A549 (cell line): ENCODE results near the gene PDE3A. TPM values are rescaled to one million over a fixed set of nuclear protein-coding genes. Genes with fewer than 3 reads are reported as not detected.

ENCODE experiments used
- ATAC-seq, 2 experiments: fragments of 200-7000 bp in 1 of 2; fragments of >200 bp in 1 of 2; cut with Nextera tagmentation in 1 of 2; cut with Tn5 transposase in 1 of 2; 3 replicates each; pipeline versions ENCODE4 v1.8.0 to v1.9.1; 2018 to 2020; ENCODE audit warnings: mild to moderate bottlenecking in 1 of 2, moderate library complexity in 1 of 2
- CTCF ChIA-PET: fragments of 300-600 bp; sonication (Branson Sonifier 250); formaldehyde crosslinking; extraction: SDS; loops from one replicate; lab custom pipeline; 2021; ENCODE audit warnings: antibody characterized with exemption, inconsistent platforms; lab: Yijun Ruan, JAX
- POLR2A ChIA-PET: fragments of 350-600 bp; formaldehyde crosslinking; extraction: SDS; loops from one replicate; lab custom pipeline; 2021; ENCODE audit warnings: antibody characterized with exemption, inconsistent platforms; lab: Yijun Ruan, JAX
- DNase-seq, 2 experiments: peaks; one replicate each; pipeline versions ENCODE4 v3.0.0 to v3.0.0-alpha.2; 2011 to 2016; ENCODE audit warnings: low read depth in 1 of 2, low spot score in 1 of 2
- FAIRE-seq: peaks from 2 replicates; lab custom pipeline; 2011; peaks lifted over from hg19 to GRCh38; lab: Jason Lieb, UNC
- H3K27ac ChIP-seq, 2 experiments: fragments of >200 bp; sonication (Bioruptor Twin); formaldehyde crosslinking; 3 replicates each; pipeline ENCODE4 v1.5.1; 2016 to 2017
- H3K4me1 ChIP-seq: fragments of >200 bp; sonication (Bioruptor Twin); formaldehyde crosslinking; 3 replicates; pipeline ENCODE4 v1.6.1; 2016
- H3K4me2 ChIP-seq: fragments of >200 bp; sonication (Bioruptor Twin); formaldehyde crosslinking; 3 replicates; pipeline ENCODE4 v1.6.1; 2016
- H3K4me3 ChIP-seq: fragments of >200 bp; sonication (Bioruptor Twin); formaldehyde crosslinking; 3 replicates; pipeline ENCODE4 v1.5.1; 2016
- H3K9me3 ChIP-seq: fragments of >200 bp; sonication (Bioruptor Twin); formaldehyde crosslinking; 3 replicates; pipeline ENCODE4 v1.6.1; 2016
- CEBPB ChIP-seq, 2 experiments: fragments of >200 bp in 1 of 2; sonication (Bioruptor Twin) in 1 of 2; formaldehyde crosslinking in 1 of 2; IDR thresholded peaks; 2 replicates each; pipeline ENCODE4 v1.6.1; 2012 to 2016
- EHF ChIP-seq: fragments of 250-450 bp; sonication (Bioruptor Pico); IDR thresholded peaks from 2 replicates; pipeline ENCODE4 v1.5.0; 2020; ENCODE audit warnings: mild to moderate bottlenecking
- EHMT2 ChIP-seq: fragments of 200-600 bp; sonication (generic); IDR thresholded peaks from 2 replicates; pipeline ENCODE4 v1.6.1; 2016; ENCODE audit warnings: antibody characterized with exemption, low read depth, mild to moderate bottlenecking, moderate library complexity
- FOSL2 ChIP-seq, 2 experiments: fragments of 450-650 bp in 1 of 2; fragments of >200 bp in 1 of 2; sonication (Bioruptor Twin) in 1 of 2; formaldehyde crosslinking; IDR thresholded peaks; 2 replicates each; pipeline versions ENCODE4 v1.5.0 to v1.6.1; 2016 to 2020; ENCODE audit warnings: mild to moderate bottlenecking in 1 of 2, moderate library complexity in 1 of 2
- HEYL ChIP-seq: fragments of 250-450 bp; sonication (Bioruptor Pico); IDR thresholded peaks from 2 replicates; pipeline ENCODE4 v1.8.0; 2021; ENCODE audit warnings: mild to moderate bottlenecking, moderate library complexity
- KDM5A ChIP-seq: fragments of 200-600 bp; sonication (generic); IDR thresholded peaks from 2 replicates; pipeline ENCODE4 v1.6.1; 2016; ENCODE audit warnings: antibody characterized with exemption, mild to moderate bottlenecking
- NFE2L2 ChIP-seq: fragments of 150-350 bp; conservative IDR thresholded peaks from 2 replicates; pipeline ENCODE4 v1.6.1; 2014; ENCODE audit warnings: low read length
- NPAS2 ChIP-seq: fragments of 250-450 bp; sonication (Bioruptor Pico); IDR thresholded peaks from 2 replicates; pipeline ENCODE4 v1.8.0; 2022; ENCODE audit warnings: mild to moderate bottlenecking, moderate library complexity, borderline replicate concordance
- NR3C1 ChIP-seq: fragments of >200 bp; sonication (Bioruptor Twin); formaldehyde crosslinking; IDR thresholded peaks from 3 replicates; pipeline ENCODE4 v1.6.1; 2017
- RAD21 ChIP-seq, 2 experiments: fragments of >200 bp in 1 of 2; sonication (Bioruptor Twin) in 1 of 2; formaldehyde crosslinking in 1 of 2; IDR thresholded peaks in 1 of 2; conservative IDR thresholded peaks in 1 of 2; 2 replicates in 1 of 2; 3 replicates in 1 of 2; pipeline ENCODE4 v1.6.1; 2012 to 2018; ENCODE audit warnings: inconsistent platforms in 1 of 2
- SMC3 ChIP-seq: fragments of >200 bp; sonication (Bioruptor Twin); formaldehyde crosslinking; IDR thresholded peaks from 3 replicates; pipeline ENCODE4 v1.6.1; 2018; ENCODE audit warnings: inconsistent platforms
- ZFP36 ChIP-seq: fragments of 450-650 bp; IDR thresholded peaks from 2 replicates; pipeline ENCODE4 v1.6.1; 2014; ENCODE audit warnings: borderline replicate concordance; ENCODE audit not compliant: partially characterized antibody
- ZNF302 ChIP-seq: fragments of 250-450 bp; sonication (Bioruptor Pico); IDR thresholded peaks from 2 replicates; pipeline ENCODE4 v1.9.0; 2021; ENCODE audit warnings: inconsistent platforms, mild to moderate bottlenecking, moderate library complexity
- WGBS: methylation state at CpG from one replicate; pipeline ENCODE4 v1.1.6; 2017; ENCODE audit errors: missing lambda C conversion rate; 5-methylcytosine and 5-hydroxymethylcytosine counted together
- polyA plus RNA-seq, 4 experiments: library from polyadenylated mRNA; depleted of rRNA in 3 of 4; stranded (reverse); fragments of >200 nt; fragmentation: RNase III in 1 of 4; extraction: RNeasy Plus Mini Kit Qiagen cat#74134 plus additional on column Dnase treatment in 1 of 4; gene quantifications; 2 replicates in 3 of 4; 3 replicates in 1 of 4; pipeline ENCODE4 v1.2.3, GENCODE V29; 2011 to 2017
- TF ChIP-seq, protein P1 (sequence below): fragments of >200 bp; sonication (Bioruptor Twin); formaldehyde crosslinking; IDR thresholded peaks from 3 replicates; pipeline ENCODE4 v1.5.1; 2016
- TF ChIP-seq, protein P2 (sequence below): fragments of >200 bp; sonication (Bioruptor Twin); formaldehyde crosslinking; IDR thresholded peaks from 2 replicates; pipeline ENCODE4 v1.6.1; 2016
- TF ChIP-seq, protein P3 (sequence below): IDR thresholded peaks from 2 replicates; pipeline ENCODE4 v1.6.1; 2012
- TF ChIP-seq, protein P4 (sequence below): IDR thresholded peaks from 2 replicates; pipeline ENCODE4 v1.6.1; 2012
- TF ChIP-seq, protein P5 (sequence below): IDR thresholded peaks from 2 replicates; pipeline ENCODE4 v1.6.1; 2012; ENCODE audit warnings: low read depth, borderline replicate concordance

PDE3A gene
- polyA plus RNA-seq, 2 of the 4 experiments (the other 2 are of a cell fraction) = 7.6 to 12.7 TPM

DNA sequence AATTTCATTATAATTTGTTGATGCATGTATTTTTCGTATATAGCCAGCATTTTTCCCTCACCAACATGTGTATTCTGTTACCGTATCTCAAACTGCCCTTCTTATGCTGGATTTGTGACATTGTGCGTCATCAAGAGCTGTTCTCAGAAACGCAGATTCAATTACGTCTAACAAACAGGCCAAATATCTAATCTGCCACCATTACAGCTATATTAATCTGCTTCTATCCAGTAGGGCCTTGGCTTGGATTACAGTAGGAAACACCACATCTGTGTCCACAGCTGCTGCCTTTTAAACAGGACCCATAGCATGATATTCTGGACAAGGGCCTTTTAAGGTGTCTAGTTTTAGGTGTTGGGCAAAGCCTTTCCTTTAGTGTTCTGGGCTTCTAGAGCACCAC is 140.6 kb downstream of the PDE3A start:
- CTCF ChIA-PET = interaction anchor here (0.5 to 1.7 kb wide), 3 partner anchors 15 to 32 kb away, joined by 3 to 5 read pairs (median 4); no protein-coding TSS in a partner anchor

DNA sequence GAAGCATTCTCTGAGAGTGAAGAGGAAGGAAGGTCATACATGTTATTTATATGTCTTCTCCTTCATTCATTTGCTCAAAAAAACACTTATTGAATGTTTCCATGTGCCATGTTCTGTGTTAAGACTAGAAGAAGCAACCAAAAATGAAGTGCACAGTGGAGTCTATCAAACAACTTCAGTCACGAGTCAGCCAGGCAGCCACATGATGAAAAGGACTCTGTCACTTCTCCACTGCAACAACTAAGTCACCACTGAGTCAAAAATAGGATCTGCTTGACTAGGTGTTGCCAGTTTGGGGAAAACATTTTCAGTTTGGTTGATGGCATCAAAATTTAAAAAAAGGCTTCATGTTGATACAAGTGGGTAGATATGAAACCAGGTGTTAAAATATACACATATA is 142.5 kb downstream of the PDE3A start:
- ATAC-seq (no peak), FAIRE-seq (no peak), DNase-seq (no peak)
- CTCF ChIA-PET = no interaction called here
- 88% methylated on average over 1 of the region's 1 CpG for WGBS
- Histone ChIP-seq H3K9me3 (no peaks in the 10 kb centered on the region), H3K27ac (peak overlapping the region; percentile 74 to 78; a peak in 5 of 6 replicates), H3K4me3 (no peak overlapping the region), H3K4me1 (peaks cover 48% of the 10 kb centered on the region), H3K4me2 (no peak overlapping the region)
- no peak for TF ChIP-seq KDM5A
- POLR2A ChIA-PET = no interaction called here

More for the DNA sequence above, 140.6 kb downstream of the PDE3A start:
- Histone ChIP-seq H3K4me3 (no peak overlapping the region), H3K27ac (peak overlapping the region; percentile 78 to 87), H3K9me3 (no peaks in the 10 kb centered on the region)
- POLR2A ChIA-PET = no interaction called here
- TF ChIP-seq NR3C1 (no peak), SMC3 (no peak), ZFP36 (no peak), EHMT2 (no peak), CEBPB (IDR thresholded peaks at IDR 0.05) (no peak), NPAS2 (no peak), FOSL2 (IDR thresholded peaks at IDR 0.05) (no peak), FOSL2 (CRISPR knock-in tag; IDR thresholded peaks at IDR 0.05) (no peak), ZNF302 (CRISPR knock-in tag) (no peak), RAD21 (conservative IDR thresholded peaks at IDR 0.05 in 1 of 2, IDR thresholded peaks at IDR 0.05 in 1 of 2) (no peak), NFE2L2 (no peak), EHF (CRISPR knock-in tag) (no peak)
- TF ChIP-seq, protein P1, sequence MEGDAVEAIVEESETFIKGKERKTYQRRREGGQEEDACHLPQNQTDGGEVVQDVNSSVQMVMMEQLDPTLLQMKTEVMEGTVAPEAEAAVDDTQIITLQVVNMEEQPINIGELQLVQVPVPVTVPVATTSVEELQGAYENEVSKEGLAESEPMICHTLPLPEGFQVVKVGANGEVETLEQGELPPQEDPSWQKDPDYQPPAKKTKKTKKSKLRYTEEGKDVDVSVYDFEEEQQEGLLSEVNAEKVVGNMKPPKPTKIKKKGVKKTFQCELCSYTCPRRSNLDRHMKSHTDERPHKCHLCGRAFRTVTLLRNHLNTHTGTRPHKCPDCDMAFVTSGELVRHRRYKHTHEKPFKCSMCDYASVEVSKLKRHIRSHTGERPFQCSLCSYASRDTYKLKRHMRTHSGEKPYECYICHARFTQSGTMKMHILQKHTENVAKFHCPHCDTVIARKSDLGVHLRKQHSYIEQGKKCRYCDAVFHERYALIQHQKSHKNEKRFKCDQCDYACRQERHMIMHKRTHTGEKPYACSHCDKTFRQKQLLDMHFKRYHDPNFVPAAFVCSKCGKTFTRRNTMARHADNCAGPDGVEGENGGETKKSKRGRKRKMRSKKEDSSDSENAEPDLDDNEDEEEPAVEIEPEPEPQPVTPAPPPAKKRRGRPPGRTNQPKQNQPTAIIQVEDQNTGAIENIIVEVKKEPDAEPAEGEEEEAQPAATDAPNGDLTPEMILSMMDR = no peak
- TF ChIP-seq, protein P2, sequence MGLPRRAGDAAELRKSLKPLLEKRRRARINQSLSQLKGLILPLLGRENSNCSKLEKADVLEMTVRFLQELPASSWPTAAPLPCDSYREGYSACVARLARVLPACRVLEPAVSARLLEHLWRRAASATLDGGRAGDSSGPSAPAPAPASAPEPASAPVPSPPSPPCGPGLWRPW = no peak
- TF ChIP-seq, protein P3, sequence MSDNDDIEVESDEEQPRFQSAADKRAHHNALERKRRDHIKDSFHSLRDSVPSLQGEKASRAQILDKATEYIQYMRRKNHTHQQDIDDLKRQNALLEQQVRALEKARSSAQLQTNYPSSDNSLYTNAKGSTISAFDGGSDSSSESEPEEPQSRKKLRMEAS = no peak
- TF ChIP-seq, protein P4, sequence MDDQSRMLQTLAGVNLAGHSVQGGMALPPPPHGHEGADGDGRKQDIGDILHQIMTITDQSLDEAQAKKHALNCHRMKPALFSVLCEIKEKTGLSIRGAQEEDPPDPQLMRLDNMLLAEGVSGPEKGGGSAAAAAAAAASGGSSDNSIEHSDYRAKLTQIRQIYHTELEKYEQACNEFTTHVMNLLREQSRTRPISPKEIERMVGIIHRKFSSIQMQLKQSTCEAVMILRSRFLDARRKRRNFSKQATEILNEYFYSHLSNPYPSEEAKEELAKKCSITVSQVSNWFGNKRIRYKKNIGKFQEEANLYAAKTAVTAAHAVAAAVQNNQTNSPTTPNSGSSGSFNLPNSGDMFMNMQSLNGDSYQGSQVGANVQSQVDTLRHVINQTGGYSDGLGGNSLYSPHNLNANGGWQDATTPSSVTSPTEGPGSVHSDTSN = no peak
- TF ChIP-seq, protein P5, sequence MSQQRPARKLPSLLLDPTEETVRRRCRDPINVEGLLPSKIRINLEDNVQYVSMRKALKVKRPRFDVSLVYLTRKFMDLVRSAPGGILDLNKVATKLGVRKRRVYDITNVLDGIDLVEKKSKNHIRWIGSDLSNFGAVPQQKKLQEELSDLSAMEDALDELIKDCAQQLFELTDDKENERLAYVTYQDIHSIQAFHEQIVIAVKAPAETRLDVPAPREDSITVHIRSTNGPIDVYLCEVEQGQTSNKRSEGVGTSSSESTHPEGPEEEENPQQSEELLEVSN = no peak
- TF ChIP-seq, all 56 proteins: peak for 0
- ATAC-seq (peak in 1 of 2 experiments; percentile 22; a peak in 1 of 6 replicates), FAIRE-seq (no peak), DNase-seq (no peak)
- Histone ChIP-seq H3K4me2 (peak overlapping the region; percentile 41), H3K4me1 (peaks cover 65% of the 10 kb centered on the region)
- 86% methylated on average over 5 of the region's 5 CpGs for WGBS

DNA sequence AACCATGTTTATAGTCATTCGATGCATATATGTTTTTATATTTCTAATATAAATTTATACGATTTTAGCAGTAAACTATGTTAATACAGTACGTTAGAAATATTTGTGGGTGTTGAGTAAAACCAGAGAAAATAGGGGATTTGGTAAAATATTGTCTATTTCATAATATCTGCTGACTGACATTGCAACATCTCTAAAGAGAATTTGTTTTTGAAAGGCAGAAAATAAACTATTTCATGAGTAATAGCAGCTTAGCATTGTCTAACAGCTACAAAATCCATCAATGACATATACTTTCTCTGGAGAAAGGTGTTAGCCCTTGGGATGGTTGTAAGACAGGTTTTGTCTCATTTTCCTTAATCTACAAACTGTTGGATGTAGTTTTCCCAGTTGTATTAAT is 144.9 kb downstream of the PDE3A start:
- POLR2A ChIA-PET = no interaction called here
- TF ChIP-seq HEYL (CRISPR knock-in tag) = no peak
- no peak for TF ChIP-seq RAD21 (conservative IDR thresholded peaks at IDR 0.05 in 1 of 2, IDR thresholded peaks at IDR 0.05 in 1 of 2)
- peak; percentile 69 to 74; a peak in 3 of 4 replicates for TF ChIP-seq CEBPB (IDR thresholded peaks at IDR 0.05)
- FAIRE-seq (no peak), ATAC-seq (no peak), DNase-seq (no peak)
- H3K9me3 ChIP-seq = no peaks in the 10 kb centered on the region
- peak overlapping the region; percentile 53 to 80; a peak in 5 of 6 replicates for H3K27ac ChIP-seq
- H3K4me2 ChIP-seq = peak overlapping the region; percentile 33; the same call in 2 of the 3 replicates
- peaks cover 26% of the 10 kb centered on the region for H3K4me1 ChIP-seq
- H3K4me3 ChIP-seq = no peak overlapping the region
- WGBS = 62% methylated on average over 3 of the region's 3 CpGs
- CTCF ChIA-PET = no interaction called here
